DMS153 (cell line): ENCODE measurements around the gene GTF2H2C.
A peak's percentile ranks its signal among the peaks of the same experiment; 100 is the strongest.
"Not testable (repeated sequence)": the region's sequence is repeated elsewhere in the genome, so short reads cannot be mapped to it uniquely, and the experiment has no call there.

Source experiments
- DNase-seq: peaks from one replicate; lab custom pipeline; 2025; lab: John Stamatoyannopoulos, UW

GTF2H2C gene

GRCh38 chr5:69559908-69560330, at the start of gene GTF2H2C:
TSS of gene GTF2H2C (plus strand) at chr5:69560191. CDS start at chr5:69565133, 4,942 bp downstream.
- DNase-seq, result not testable (repeated sequence)

DNA sequence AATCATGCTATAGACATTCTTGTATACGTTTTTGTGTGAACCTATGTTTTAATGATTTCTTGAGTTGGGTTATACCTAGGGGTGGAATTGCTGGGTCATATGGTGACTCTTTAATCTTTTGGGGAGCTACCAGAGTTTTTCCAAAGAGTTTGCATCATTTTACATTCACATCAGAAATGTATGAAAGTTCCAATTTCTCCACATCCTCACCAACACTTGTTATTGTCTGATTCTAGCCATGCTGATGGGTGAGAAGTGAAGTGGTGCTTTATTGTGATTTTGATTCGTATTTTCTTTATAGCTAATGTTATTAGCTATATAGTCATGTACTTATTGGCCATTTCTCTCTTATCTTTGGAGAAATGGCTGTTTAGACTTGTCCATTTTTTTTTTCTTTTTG, 49.3 kb upstream of the GTF2H2C start:
- DNase-seq, result no peak

- DNase-seq, result no peak
Observed at GRCh38 chr5:69512740-69513260, 47.2 kb upstream of the GTF2H2C start.

GRCh38 chr5:69515570-69515969, 44.4 kb upstream of the GTF2H2C start:
- DNase-seq, result not testable (repeated sequence)

DNA sequence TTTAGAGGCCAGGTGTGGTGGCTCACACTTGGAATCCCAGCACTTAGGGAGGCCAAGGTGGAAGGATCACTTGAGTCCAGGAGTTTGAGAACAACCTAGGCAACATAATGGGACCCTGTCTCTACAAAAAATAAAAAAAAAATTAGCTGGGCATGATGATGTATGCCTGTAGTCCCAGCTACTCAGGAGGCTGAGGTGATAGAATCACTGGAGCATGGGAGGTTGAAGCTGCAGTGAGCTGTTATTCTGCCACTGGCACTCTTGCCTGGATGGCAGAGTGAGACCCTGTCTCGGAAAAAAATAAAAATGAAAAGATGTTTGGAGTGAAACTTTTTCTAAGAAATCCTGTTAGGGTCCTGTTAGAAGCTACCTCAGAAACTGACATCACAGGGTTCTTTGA, 43.2 kb upstream of the GTF2H2C start:
- DNase-seq, result no peak

- peak; percentile 64 for DNase-seq
Observed at GRCh38 chr5:69517763-69518212, 42.2 kb upstream of the GTF2H2C start.

- no peak for DNase-seq
Observed at GRCh38 chr5:69519285-69519684, 40.7 kb upstream of the GTF2H2C start.

- no peak for DNase-seq
Observed at GRCh38 chr5:69522035-69522434, 38.0 kb upstream of the GTF2H2C start.

DNA sequence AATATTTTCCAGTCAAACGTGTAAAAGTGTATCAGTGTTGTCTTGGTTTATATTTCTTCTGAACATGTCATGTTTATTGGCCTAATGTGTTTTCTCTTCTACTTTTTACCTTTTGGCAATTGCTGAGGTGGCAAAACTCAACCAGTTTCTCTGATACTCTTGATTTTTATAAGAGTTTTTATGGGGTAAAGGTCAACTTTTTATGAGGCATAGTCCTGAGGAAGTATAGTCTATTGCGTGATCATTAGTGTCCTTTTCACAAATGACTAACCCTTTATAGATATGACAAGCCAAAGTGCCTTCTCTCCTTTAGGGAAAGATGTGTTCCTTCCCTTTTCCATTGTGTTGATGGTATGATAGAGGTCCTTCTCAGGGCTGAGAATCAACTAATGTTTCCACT, 34.5 kb upstream of the GTF2H2C start:
- DNase-seq, result no peak

DNA sequence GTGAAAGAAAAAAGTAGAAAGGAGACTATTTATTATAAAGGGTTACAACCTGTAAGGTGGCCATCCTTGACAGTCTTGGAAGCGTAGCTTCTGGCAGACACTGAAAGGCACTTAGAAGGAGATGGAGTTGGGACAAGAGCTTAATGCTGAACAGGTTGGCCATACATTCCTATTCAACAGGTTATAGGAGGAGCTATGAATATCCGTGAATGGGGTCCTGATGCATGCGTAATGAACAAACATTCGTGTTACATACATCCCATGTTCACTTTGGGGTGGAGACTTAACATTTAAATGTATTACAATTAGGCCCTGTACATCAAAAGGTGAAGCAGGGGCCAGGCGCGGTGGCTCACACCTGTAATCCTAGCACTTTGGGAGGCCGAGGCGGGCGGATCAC, 33.3 kb upstream of the GTF2H2C start:
- no peak for DNase-seq

DNA sequence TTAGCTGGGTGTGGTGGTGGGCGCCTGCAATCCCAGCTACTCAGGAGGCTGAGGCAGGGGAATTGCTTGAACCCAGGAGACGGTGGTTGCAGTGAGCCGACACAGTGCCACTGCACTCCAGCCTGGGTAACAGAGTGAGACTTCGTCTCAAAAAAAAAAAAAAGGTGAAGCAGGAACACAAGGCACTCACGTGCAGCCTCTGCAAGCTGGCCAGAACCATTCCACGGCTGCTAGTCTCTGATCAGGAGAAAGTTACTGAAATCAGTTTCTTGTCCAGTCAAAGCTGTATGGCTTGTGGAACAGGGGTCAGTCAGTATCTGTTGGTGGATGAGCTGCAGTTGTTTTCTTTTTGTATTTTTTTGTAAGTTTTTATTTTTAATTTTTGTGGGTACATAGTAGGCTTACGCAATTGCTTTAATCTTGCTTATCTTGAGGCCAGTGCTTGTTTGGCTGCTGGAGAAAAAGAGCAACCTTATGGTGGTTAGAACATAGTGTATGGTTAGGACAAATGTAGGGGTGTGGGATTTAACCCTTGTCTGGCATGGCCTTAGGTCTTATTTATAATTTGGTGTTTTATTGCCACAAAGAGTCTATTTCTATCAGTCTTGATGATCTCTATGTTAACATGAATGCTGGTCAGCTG, 32.7 kb upstream of the GTF2H2C start:
- DNase-seq, result no peak

DNA sequence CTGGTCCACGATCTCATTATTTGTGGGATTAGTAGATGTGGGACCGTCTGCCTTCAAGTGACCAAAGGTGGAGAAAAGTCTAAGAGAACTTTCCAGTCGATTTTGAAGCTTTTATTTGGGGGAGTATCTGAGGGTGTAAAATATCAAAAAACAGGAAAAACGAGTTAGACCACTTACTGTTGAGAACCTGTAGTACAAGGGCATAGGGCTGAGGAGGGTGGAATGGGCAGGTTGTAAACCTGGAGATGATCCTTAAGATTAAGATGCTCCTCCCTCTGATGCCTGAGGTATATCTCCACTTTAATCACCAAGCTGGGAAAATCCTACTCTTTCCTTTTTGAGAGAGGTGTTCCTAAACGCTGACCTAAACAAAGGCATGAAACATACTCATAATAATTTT, 32.0 kb upstream of the GTF2H2C start:
- DNase-seq, result no peak

- DNase-seq, result no peak
Observed at GRCh38 chr5:69528609-69529008, 31.4 kb upstream of the GTF2H2C start.

DNA sequence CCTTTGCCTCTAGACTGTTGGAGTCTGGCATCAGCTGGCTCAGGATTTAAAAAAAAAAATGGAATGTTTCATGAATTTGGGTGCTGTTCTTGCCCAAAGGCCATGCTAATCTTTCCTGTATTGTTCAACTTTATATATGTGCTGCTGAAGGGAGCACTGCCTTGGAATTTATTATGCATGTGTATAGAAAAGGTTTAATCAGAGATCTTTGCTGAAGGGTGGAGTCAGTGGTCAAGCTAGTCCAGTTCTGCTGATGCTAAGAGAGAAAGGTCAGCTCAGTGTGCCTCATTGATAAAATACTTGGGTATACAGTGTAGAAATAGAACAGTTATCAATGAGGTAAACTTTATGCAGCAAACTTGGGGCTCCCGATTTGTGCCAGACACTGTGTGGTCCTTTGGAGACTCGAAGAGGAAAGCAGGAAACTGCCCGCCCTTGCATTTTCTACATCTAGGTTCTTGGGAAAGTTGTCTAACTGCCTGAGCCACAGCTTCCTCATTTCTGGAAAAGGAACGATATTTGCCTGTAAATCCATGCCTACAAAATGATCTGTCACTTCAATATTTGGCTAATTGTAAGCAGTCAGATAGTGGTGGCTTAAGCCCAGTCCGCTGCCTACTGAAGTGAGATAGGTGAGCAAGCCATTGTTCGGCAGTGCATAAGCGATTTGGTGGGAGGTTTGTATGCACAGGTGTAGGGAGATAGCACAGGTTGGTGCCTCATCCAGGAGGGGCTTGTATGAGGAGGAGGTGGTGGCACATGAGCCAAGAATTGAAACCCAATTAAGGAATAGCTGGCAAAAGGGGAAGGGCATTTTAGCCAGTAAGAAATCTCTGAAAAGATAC, 29.2 kb upstream of the GTF2H2C start:
- no peak for DNase-seq

GRCh38 chr5:69531406-69531801, 28.6 kb upstream of the GTF2H2C start:
- no peak for DNase-seq

DNA sequence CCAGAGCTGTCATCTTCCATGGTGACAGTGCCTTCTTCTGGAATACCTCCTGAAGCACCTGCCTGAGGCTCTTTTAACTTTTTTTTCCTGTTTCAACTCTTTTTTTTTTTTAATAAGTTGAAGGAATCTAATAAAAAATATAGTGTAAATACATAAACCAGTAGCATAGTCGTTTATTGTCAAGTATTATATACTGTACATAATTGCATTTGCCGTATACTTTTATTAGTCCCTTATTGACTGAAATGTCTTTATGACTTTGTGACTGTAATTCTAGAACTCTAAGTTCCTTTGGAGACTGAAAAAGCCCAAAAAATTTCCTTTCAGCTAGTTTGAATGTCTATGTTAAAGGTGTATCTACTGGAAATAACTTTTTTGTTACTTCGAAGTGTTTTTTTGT, 22.1 kb upstream of the GTF2H2C start:
- not testable (repeated sequence) for DNase-seq

DNA sequence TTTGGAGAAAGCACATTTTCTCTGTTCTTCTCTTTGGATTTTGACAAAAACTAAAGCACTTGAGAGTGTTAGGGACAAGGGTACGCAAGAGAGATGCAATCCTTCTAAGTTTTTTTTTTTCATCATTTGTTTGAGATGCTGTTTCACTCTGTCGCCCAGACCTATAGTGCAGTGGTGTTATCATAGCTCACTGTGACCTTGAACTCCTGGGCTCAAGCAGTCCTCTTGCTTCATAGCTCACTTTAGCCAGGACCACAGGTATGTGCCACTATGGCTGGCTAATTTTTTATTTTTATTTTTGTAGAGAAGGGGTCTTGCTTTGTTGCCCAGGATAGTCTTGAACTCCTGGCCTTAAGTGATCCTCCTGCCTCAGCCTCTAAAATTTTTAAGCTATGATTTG, 21.3 kb upstream of the GTF2H2C start:
- DNase-seq, result not testable (repeated sequence)

DNA sequence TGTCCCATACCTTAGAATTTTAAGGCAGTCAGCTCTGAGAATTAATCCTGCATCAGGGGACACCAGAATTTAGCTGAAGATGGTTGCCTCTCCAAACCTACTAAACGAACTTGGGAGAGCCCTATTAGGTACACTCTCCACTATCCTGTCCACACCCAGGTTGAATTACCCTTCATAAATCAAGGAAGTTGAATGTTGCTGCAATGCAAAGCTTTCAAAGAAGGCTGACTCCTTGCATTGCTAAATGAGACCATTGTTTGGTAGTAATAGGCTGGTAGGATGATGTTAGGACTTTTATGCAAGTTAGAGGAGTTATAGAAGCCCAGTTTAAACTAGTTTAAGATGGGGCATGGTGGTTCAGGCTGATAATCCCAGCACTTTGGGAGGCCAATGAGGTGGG, 18.6 kb upstream of the GTF2H2C start:
- DNase-seq, result not testable (repeated sequence)

DNA sequence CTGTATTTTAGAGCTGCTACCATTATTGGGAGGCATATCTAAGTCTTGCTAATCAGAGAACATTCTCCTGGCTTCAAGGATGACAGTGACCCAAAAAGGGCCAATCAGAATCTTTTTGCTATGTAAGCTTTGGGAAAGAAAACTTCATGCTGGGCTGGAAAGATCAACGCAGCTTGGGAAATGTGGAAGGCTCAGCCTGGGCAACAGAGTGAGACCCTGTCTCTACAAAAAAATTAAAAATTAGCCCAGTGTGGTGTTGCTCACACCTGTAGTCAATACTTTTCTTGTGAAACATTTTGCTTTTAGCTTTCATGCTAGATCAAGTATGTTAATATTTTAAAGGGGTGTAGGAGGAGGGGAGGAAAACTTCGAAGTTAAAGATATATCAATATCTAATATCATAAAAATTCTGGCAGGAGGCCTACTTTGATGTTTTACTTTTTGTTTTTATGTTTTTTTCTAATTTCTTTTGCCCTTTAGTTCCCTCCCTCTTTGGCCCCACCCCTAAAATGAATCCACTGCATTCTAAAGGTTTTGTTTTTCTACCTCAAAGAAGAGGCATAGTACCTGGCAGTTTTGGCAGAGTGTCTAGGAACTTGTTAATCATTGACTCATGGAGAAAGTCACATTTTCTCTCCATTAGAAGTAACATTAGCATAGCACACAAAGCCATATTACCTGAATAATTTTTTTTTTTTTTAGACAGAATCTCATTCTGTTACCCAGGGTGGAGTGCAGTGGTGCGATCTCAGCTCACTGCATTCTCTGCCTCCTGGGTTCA, 17.0 kb upstream of the GTF2H2C start:
- DNase-seq, result not testable (repeated sequence)

DNA sequence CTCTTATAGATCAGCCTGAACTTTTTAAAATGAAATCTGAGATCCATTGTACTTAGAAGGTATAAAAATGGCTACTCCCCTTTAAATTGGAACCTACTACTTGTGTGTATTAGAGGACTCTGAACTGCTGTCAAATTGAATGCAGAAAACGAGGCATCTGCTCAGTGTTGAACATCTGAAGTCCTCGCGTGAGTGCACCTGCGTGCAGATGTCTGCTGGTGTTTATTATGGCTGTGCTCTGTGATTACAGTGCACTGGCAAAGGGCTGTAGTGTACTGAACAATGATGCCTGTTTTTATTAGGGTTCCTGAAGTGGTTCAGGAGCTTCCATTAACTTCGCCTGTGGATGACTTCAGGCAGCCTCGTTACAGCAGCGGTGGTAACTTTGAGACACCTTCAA, 15.4 kb upstream of the GTF2H2C start:
- not testable (repeated sequence) for DNase-seq

- DNase-seq, result not testable (repeated sequence)
Observed at GRCh38 chr5:69560587-69561431, 818 bp downstream of the GTF2H2C start.
